Measurements from ENCODE around the gene OCA2.
"Not testable (repeated sequence)": the region's sequence is repeated elsewhere in the genome, so short reads cannot be mapped to it uniquely, and the experiment has no call there.

Gene OCA2

GRCh38 chr15:28098766-28099554 lies at the start of gene OCA2:
OCA2 (minus strand) TSS chr15:28099315; CDS start chr15:28081874, 17,441 bp downstream.
- no peak for DNase-seq (ENCODE audit: low spot score)

- DNase-seq (ENCODE audit: low spot score): no peak
These were observed 48.7 kb upstream of the OCA2 start for GRCh38 chr15:28147801-28148200.

GRCh38 chr15:28145419-28145818 lies 46.3 kb upstream of the OCA2 start:
- not testable (repeated sequence) for DNase-seq (ENCODE audit: low spot score)

GRCh38 chr15:28140062-28140461 lies 40.9 kb upstream of the OCA2 start:
- no peak for DNase-seq (ENCODE audit: low spot score)

GRCh38 chr15:28137408-28138039 lies 38.4 kb upstream of the OCA2 start:
- not testable (repeated sequence) for DNase-seq (ENCODE audit: low spot score)

- not testable (repeated sequence) for DNase-seq (ENCODE audit: low spot score)
These were observed 37.3 kb upstream of the OCA2 start for GRCh38 chr15:28136236-28136904.

- no peak for DNase-seq (ENCODE audit: low spot score)
These were observed 34.2 kb upstream of the OCA2 start for GRCh38 chr15:28133281-28133680.

- no peak for DNase-seq (ENCODE audit: low spot score)
These were observed 33.6 kb upstream of the OCA2 start for GRCh38 chr15:28132524-28133275.

GRCh38 chr15:28131946-28132345 lies 32.8 kb upstream of the OCA2 start:
- no peak for DNase-seq (ENCODE audit: low spot score)

- no peak for DNase-seq (ENCODE audit: low spot score)
These were observed 32.3 kb upstream of the OCA2 start for GRCh38 chr15:28131400-28131799.

GRCh38 chr15:28130651-28131050 lies 31.5 kb upstream of the OCA2 start:
- DNase-seq (ENCODE audit: low spot score): no peak

- no peak for DNase-seq (ENCODE audit: low spot score)
These were observed 30.2 kb upstream of the OCA2 start for GRCh38 chr15:28129231-28129848.

- peak; percentile 90 for DNase-seq (ENCODE audit: low spot score)
These were observed 28.9 kb upstream of the OCA2 start for GRCh38 chr15:28128031-28128430.

- DNase-seq (ENCODE audit: low spot score): no peak
These were observed 27.9 kb upstream of the OCA2 start for GRCh38 chr15:28127036-28127435.

- DNase-seq (ENCODE audit: low spot score): peak; percentile 85
These were observed 26.8 kb upstream of the OCA2 start for GRCh38 chr15:28125673-28126651.

GRCh38 chr15:28124841-28125240 lies 25.7 kb upstream of the OCA2 start:
- no peak for DNase-seq (ENCODE audit: low spot score)

- DNase-seq (ENCODE audit: low spot score): peak; percentile 76
These were observed 24.4 kb upstream of the OCA2 start for GRCh38 chr15:28123408-28124023.

GRCh38 chr15:28122038-28122949 lies 23.2 kb upstream of the OCA2 start:
- no peak for DNase-seq (ENCODE audit: low spot score)

- not testable (repeated sequence) for DNase-seq (ENCODE audit: low spot score)
These were observed 22.5 kb upstream of the OCA2 start for GRCh38 chr15:28121577-28121976.
